Neural cell (in vitro differentiated cells): Measurements from ENCODE around the gene SNCB. TPM values are rescaled to one million over a fixed set of nuclear protein-coding genes. Genes with fewer than 3 reads are reported as not detected.

Source experiments
- H2AFZ ChIP-seq: fragments of 200-600, 300-800 bp; sonication (generic), shearing (Covaris generic); 2 replicates; pipeline ENCODE4 v1.6.0; 2014; ENCODE audit warnings: low read depth, mild to moderate bottlenecking, antibody characterized with exemption, low read length, moderate library complexity
- H3F3A ChIP-seq: fragments of 200-600 bp; shearing (Covaris generic); 2 replicates; pipeline ENCODE4 v1.6.1; 2016; ENCODE audit warnings: mild to moderate bottlenecking, moderate library complexity, mixed read lengths, antibody characterized with exemption, low read length; ENCODE audit not compliant: insufficient read depth, poor library complexity, severe bottlenecking
- H3K27ac ChIP-seq: fragments of 200-600, 300-800 bp; sonication (generic), shearing (Covaris generic); 2 replicates; pipeline ENCODE4 v1.5.1; 2014; ENCODE audit warnings: mild to moderate bottlenecking, low read length, moderate library complexity
- H3K27me3 ChIP-seq: fragments of 300-800, 200-600 bp; sonication (generic), shearing (Covaris generic); 2 replicates; pipeline ENCODE4 v1.6.0; 2014; ENCODE audit warnings: mild to moderate bottlenecking, low read depth, low read length, moderate library complexity; ENCODE audit not compliant: insufficient read depth
- H3K36me3 ChIP-seq: fragments of 300-800, 200-600 bp; sonication (generic), shearing (Covaris generic); 2 replicates; pipeline ENCODE4 v1.5.1; 2014; ENCODE audit warnings: mild to moderate bottlenecking, antibody characterized with exemption, low read length, moderate library complexity; ENCODE audit not compliant: insufficient read depth
- H3K4me2 ChIP-seq: fragments of 300-800, 200-600 bp; sonication (generic), shearing (Covaris generic); 2 replicates; pipeline ENCODE4 v1.6.0; 2014; ENCODE audit warnings: mild to moderate bottlenecking, low read length
- H3K4me3 ChIP-seq: fragments of 300-800, 200-600 bp; sonication (generic), shearing (Covaris generic); 2 replicates; pipeline ENCODE4 v1.5.1; 2014; ENCODE audit warnings: mild to moderate bottlenecking, low read length, moderate library complexity
- H3K79me2 ChIP-seq: fragments of 200-600 bp; shearing (Covaris generic); replicated peaks from 2 replicates; pipeline ENCODE4 v1.6.0; 2014; ENCODE audit warnings: mild to moderate bottlenecking, low read length, moderate library complexity; ENCODE audit not compliant: insufficient read depth
- H3K9ac ChIP-seq: fragments of 300-800, 200-600 bp; sonication (generic), shearing (Covaris generic); 2 replicates; pipeline ENCODE4 v1.6.1; 2016; ENCODE audit warnings: mild to moderate bottlenecking, low read length, mixed read lengths
- H3K9me2 ChIP-seq: fragments of 200-600 bp; shearing (Covaris generic); 2 replicates; pipeline ENCODE4 v1.6.1; 2016; ENCODE audit warnings: mild to moderate bottlenecking, low read length, mixed read lengths; ENCODE audit not compliant: insufficient read depth
- H3K9me3 ChIP-seq: fragments of 200-600, 300-800 bp; sonication (generic), shearing (Covaris generic); 2 replicates; pipeline ENCODE4 v1.6.1; 2016; ENCODE audit warnings: mild to moderate bottlenecking, mixed run types, low read length, moderate library complexity, mixed read lengths
- H4K20me1 ChIP-seq: fragments of 200-600 bp; shearing (Covaris generic); 2 replicates; pipeline ENCODE4 v1.6.1; 2016; ENCODE audit warnings: mild to moderate bottlenecking, mixed run types; ENCODE audit not compliant: insufficient read depth
- CTCF ChIP-seq: fragments of 450-650 bp; IDR thresholded peaks from 2 replicates; pipeline ENCODE4 v1.5.1; 2014; ENCODE audit warnings: antibody characterized with exemption, mild to moderate bottlenecking, moderate library complexity; ENCODE audit not compliant: poor library complexity, severe bottlenecking
- EP300 ChIP-seq: fragments of 450-650 bp; conservative IDR thresholded peaks from 2 replicates; pipeline ENCODE4 v1.6.1; 2014; ENCODE audit warnings: antibody characterized with exemption, mild to moderate bottlenecking, moderate library complexity; ENCODE audit not compliant: poor library complexity, severe bottlenecking
- EZH2 ChIP-seq: fragments of 200-600, 300-800 bp; shearing (Covaris generic), sonication (generic); IDR thresholded peaks from 2 replicates; pipeline ENCODE4 v1.6.1; 2014; ENCODE audit warnings: antibody characterized with exemption, low read length, borderline replicate concordance, mild to moderate bottlenecking; ENCODE audit not compliant: insufficient read depth, poor library complexity, severe bottlenecking
- MXI1 ChIP-seq: fragments of 450-650 bp; conservative IDR thresholded peaks from 2 replicates; pipeline ENCODE4 v1.6.1; 2014; ENCODE audit warnings: antibody characterized with exemption, mild to moderate bottlenecking; ENCODE audit not compliant: poor library complexity, severe bottlenecking
- POLR2AphosphoS5 ChIP-seq: IDR thresholded peaks from 2 replicates; pipeline ENCODE4 v1.6.1; 2012
- RAD21 ChIP-seq: fragments of 450-650 bp; conservative IDR thresholded peaks from 2 replicates; pipeline ENCODE4 v1.6.1; 2014; ENCODE audit warnings: antibody characterized with exemption, mild to moderate bottlenecking, moderate library complexity
- REST ChIP-seq: IDR thresholded peaks from 2 replicates; pipeline ENCODE4 v1.6.1; 2012; ENCODE audit warnings: borderline replicate concordance
- SMC3 ChIP-seq: fragments of 450-650 bp; conservative IDR thresholded peaks from 2 replicates; pipeline ENCODE4 v1.6.1; 2014; ENCODE audit warnings: antibody characterized with exemption, mild to moderate bottlenecking, moderate library complexity; ENCODE audit not compliant: poor library complexity
- TAF1 ChIP-seq: IDR thresholded peaks from 2 replicates; pipeline ENCODE4 v1.6.1; 2012; ENCODE audit warnings: low read depth
- polyA plus RNA-seq: library from polyadenylated mRNA; depleted of rRNA; stranded (reverse); fragments of >200 nt; gene quantifications from 2 replicates; pipeline ENCODE4 v1.2.3, GENCODE V29; 2014

Gene SNCB
- polyA plus RNA-seq, 1 donor from 2014 or later, result 10.1 TPM

- Histone ChIP-seq H3K9ac (no peak overlapping the region), H4K20me1 (no peaks in the 10 kb centered on the region), H3K36me3 (no peaks in the 10 kb centered on the region), H3K9me2 (no peaks in the 10 kb centered on the region), H3K27me3 (no peaks in the 10 kb centered on the region), H3K27ac (no peak overlapping the region), H3K79me2 (no peaks in the 10 kb centered on the region), H3K4me2 (no peak overlapping the region), H3F3A (no peaks in the 10 kb centered on the region), H2AFZ (no peak overlapping the region), H3K9me3 (no peaks in the 10 kb centered on the region), H3K4me3 (no peak overlapping the region)
- TF ChIP-seq POLR2AphosphoS5 (no peak), REST (no peak), TAF1 (no peak), RAD21 (no peak), EP300 (no peak), EZH2 (no peak), CTCF (no peak), MXI1 (no peak), SMC3 (no peak)
Measured at GRCh38 chr5:176670449-176670848, 40.1 kb upstream of the SNCB start.

DNA sequence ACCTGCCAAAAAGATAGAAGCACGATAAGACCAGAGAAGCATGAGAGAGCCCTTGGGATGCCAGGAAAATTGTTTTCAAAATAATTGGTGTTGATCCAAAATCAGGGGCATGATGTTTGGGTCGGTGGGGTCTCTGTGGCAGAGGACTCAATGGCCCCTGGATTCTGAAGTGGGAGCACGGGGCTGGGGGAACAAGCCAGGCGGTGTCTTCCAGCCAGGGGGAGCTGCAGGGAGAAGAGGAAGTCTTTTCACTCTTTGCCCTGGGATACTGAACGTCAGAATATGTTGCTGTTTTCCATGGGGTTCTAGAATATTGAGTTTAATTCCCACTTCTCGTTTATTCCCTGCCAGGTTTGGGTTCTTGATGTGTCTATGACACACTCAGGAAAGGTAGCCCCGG lies 37.3 kb upstream of the SNCB start:
- H4K20me1 ChIP-seq, result no peaks in the 10 kb centered on the region
- no peaks in the 10 kb centered on the region for H3K9me2 ChIP-seq
- H3K27me3 ChIP-seq, result no peaks in the 10 kb centered on the region
- H3K4me2 ChIP-seq, result no peak overlapping the region
- H3K4me3 ChIP-seq, result no peak overlapping the region
- no peaks in the 10 kb centered on the region for H3F3A ChIP-seq
- H3K9ac ChIP-seq, result no peak overlapping the region
- H3K36me3 ChIP-seq, result no peaks in the 10 kb centered on the region
- H3K9me3 ChIP-seq, result no peaks in the 10 kb centered on the region
- TF ChIP-seq EP300, result no peak
- TF ChIP-seq EZH2, result no peak
- TF ChIP-seq MXI1, result no peak
- TF ChIP-seq REST, result no peak
- TF ChIP-seq TAF1, result no peak
- TF ChIP-seq CTCF, result no peak
- no peak overlapping the region for H2AFZ ChIP-seq
- no peak overlapping the region for H3K27ac ChIP-seq
- H3K79me2 ChIP-seq, result no peaks in the 10 kb centered on the region
